ENCODE measurements around the gene STK38L. TPM values are rescaled to one million over a fixed set of nuclear protein-coding genes. Genes with fewer than 3 reads are reported as not detected.

The STK38L gene
- total RNA-seq, 2 donors from 2014 or later: 33.2 to 78.3 TPM

DNA sequence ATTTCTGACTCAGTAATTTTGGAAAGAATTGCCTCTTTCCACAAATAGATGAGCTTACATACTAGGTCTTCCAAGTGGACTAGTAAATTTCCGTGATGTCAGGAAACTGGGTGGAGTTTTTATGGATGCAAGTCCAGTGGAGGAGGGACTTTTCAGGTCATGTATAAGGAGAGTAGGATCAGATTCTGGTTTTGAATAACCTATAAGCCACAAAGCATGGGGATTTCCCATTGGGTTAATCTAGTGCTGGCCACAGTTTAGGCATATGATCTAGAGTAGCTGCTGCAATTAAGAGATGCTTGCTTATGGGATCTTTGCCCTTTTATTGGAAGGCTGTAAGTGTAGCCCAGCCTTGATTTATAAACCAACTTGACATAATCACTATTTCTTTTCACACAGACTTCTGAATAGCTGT lies 33.8 kb downstream of the STK38L start:
- no peaks in the 10 kb centered on the region for H3K4me1 ChIP-seq (ENCODE audit: control insufficient read depth, insufficient read depth, low read length)
- H3K27me3 ChIP-seq (ENCODE audit: control insufficient read depth, insufficient read depth, low read length, poor library complexity, severe bottlenecking): no peaks in the 10 kb centered on the region
- no peaks in the 10 kb centered on the region for H3K36me3 ChIP-seq (ENCODE audit: control insufficient read depth, insufficient read depth, low read length)
- H3K27me3 Mint-ChIP-seq (ENCODE audit: insufficient read depth): no peaks in the 10 kb centered on the region
- H3K9ac ChIP-seq (ENCODE audit: extremely low read depth, low read length, poor library complexity, severe bottlenecking): no peak overlapping the region
- no peaks in the 10 kb centered on the region for H3K9me3 ChIP-seq (ENCODE audit: control insufficient read depth, low read length)
- H3K4me3 ChIP-seq (ENCODE audit: low read length): no peak overlapping the region
- WGBS, 2 experiments (ENCODE audit: insufficient coverage in 1 of 2, insufficient read length in 1 of 2): 91 to 100% methylated on average over 1 of the region's 1 CpG
- H3K4me1 Mint-ChIP-seq: peaks cover 23% of the 10 kb centered on the region
- no peaks in the 10 kb centered on the region for H3K36me3 Mint-ChIP-seq (ENCODE audit: low read depth)
- H3K27ac Mint-ChIP-seq: no peak overlapping the region
- no peak overlapping the region for H3K27ac ChIP-seq (ENCODE audit: low read depth, low read length)
- no peak overlapping the region for H3K4me3 Mint-ChIP-seq
- TF ChIP-seq, protein P1, sequence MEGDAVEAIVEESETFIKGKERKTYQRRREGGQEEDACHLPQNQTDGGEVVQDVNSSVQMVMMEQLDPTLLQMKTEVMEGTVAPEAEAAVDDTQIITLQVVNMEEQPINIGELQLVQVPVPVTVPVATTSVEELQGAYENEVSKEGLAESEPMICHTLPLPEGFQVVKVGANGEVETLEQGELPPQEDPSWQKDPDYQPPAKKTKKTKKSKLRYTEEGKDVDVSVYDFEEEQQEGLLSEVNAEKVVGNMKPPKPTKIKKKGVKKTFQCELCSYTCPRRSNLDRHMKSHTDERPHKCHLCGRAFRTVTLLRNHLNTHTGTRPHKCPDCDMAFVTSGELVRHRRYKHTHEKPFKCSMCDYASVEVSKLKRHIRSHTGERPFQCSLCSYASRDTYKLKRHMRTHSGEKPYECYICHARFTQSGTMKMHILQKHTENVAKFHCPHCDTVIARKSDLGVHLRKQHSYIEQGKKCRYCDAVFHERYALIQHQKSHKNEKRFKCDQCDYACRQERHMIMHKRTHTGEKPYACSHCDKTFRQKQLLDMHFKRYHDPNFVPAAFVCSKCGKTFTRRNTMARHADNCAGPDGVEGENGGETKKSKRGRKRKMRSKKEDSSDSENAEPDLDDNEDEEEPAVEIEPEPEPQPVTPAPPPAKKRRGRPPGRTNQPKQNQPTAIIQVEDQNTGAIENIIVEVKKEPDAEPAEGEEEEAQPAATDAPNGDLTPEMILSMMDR (conservative IDR thresholded peaks at IDR 0.05): no peak
- no peaks in the 10 kb centered on the region for H3K9me3 Mint-ChIP-seq
- no peak for DNase-seq

DNA sequence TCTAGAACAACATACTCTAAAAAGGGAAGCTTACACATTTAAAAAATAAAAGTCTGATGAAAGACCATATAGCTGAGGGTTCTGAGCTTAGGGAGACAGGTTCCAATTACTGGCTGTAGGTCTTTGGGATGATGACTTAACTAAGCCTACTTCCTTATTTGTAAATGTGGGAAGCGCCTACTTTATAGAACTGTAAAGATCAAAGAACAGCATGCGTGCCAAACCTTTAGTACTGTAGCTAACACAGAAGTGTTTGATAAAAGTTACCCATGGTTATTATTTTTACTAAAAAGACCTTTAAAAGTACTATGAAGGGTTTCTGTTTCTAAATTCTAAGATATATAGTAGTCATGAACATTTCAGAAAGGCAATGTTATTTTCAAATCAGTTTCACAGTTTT lies 35.7 kb downstream of the STK38L start:
- no peak overlapping the region for H3K27ac ChIP-seq (ENCODE audit: low read depth, low read length)
- H3K9me3 Mint-ChIP-seq: no peaks in the 10 kb centered on the region
- 80 to 94% methylated on average over 1 to 2 of the region's 2 CpGs for WGBS, 2 experiments (ENCODE audit: insufficient coverage in 1 of 2, insufficient read length in 1 of 2)
- H3K36me3 ChIP-seq (ENCODE audit: control insufficient read depth, insufficient read depth, low read length): no peaks in the 10 kb centered on the region
- TF ChIP-seq, protein P1 (conservative IDR thresholded peaks at IDR 0.05): no peak
- H3K4me1 Mint-ChIP-seq: peaks cover 14% of the 10 kb centered on the region
- H3K27me3 ChIP-seq (ENCODE audit: control insufficient read depth, insufficient read depth, low read length, poor library complexity, severe bottlenecking): no peaks in the 10 kb centered on the region
- no peaks in the 10 kb centered on the region for H3K27me3 Mint-ChIP-seq (ENCODE audit: insufficient read depth)
- no peaks in the 10 kb centered on the region for H3K4me1 ChIP-seq (ENCODE audit: control insufficient read depth, insufficient read depth, low read length)
- no peaks in the 10 kb centered on the region for H3K36me3 Mint-ChIP-seq (ENCODE audit: low read depth)
- no peaks in the 10 kb centered on the region for H3K9me3 ChIP-seq (ENCODE audit: control insufficient read depth, low read length)
- DNase-seq: no peak
- H3K27ac Mint-ChIP-seq: no peak overlapping the region
- no peak overlapping the region for H3K4me3 Mint-ChIP-seq
- no peak overlapping the region for H3K4me3 ChIP-seq (ENCODE audit: low read length)
- H3K9ac ChIP-seq (ENCODE audit: extremely low read depth, low read length, poor library complexity, severe bottlenecking): no peak overlapping the region

DNA sequence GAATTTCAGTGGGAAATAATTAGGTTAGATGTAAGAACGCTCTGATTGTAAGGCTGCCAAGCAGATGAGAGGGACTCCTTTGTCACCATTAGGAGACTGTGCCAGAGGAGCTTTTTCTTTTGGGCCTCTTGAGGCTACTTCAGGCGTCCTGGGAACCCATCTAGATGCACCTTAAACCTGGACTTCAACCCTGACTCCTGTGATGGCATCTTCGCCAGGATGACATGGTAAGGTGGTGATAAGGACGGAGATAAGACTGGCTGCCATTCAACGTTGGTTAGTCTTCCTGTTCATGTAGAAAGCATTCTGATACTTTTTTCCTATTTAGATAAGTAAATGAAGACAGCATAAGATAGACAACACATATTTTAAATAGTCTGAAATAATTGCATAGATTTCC lies 36.3 kb downstream of the STK38L start:
- H3K4me3 Mint-ChIP-seq: no peak overlapping the region
- no peaks in the 10 kb centered on the region for H3K9me3 Mint-ChIP-seq
- no peak overlapping the region for H3K27ac ChIP-seq (ENCODE audit: low read depth, low read length)
- no peaks in the 10 kb centered on the region for H3K36me3 Mint-ChIP-seq (ENCODE audit: low read depth)
- no peaks in the 10 kb centered on the region for H3K27me3 Mint-ChIP-seq (ENCODE audit: insufficient read depth)
- no peaks in the 10 kb centered on the region for H3K9me3 ChIP-seq (ENCODE audit: control insufficient read depth, low read length)
- H3K4me1 Mint-ChIP-seq: peaks cover 12% of the 10 kb centered on the region
- H3K4me1 ChIP-seq (ENCODE audit: control insufficient read depth, insufficient read depth, low read length): no peaks in the 10 kb centered on the region
- TF ChIP-seq, protein P1 (conservative IDR thresholded peaks at IDR 0.05): no peak
- DNase-seq: no peak
- no peak overlapping the region for H3K4me3 ChIP-seq (ENCODE audit: low read length)
- 86 to 100% methylated on average over 2 to 4 of the region's 5 CpGs for WGBS, 2 experiments (ENCODE audit: insufficient coverage in 1 of 2, insufficient read length in 1 of 2)
- no peaks in the 10 kb centered on the region for H3K36me3 ChIP-seq (ENCODE audit: control insufficient read depth, insufficient read depth, low read length)
- no peaks in the 10 kb centered on the region for H3K27me3 ChIP-seq (ENCODE audit: control insufficient read depth, insufficient read depth, low read length, poor library complexity, severe bottlenecking)
- H3K9ac ChIP-seq (ENCODE audit: extremely low read depth, low read length, poor library complexity, severe bottlenecking): no peak overlapping the region
- H3K27ac Mint-ChIP-seq: no peak overlapping the region

All from endodermal cell (in vitro differentiated cells).